OCI-LY1 (cell line): ENCODE measurements around the gene OPHN1.

Source experiments
- H2AFZ ChIP-seq: fragments of 200-600 bp; sonication (generic), shearing (Covaris generic); 2 replicates; pipeline ENCODE4 v1.6.0; 2014; ENCODE audit warnings: antibody characterized with exemption, mild to moderate bottlenecking, low read length
- H3F3A ChIP-seq: fragments of 200-600 bp; sonication (generic), shearing (Covaris generic); 2 replicates; pipeline ENCODE4 v1.6.0; 2014; ENCODE audit warnings: mild to moderate bottlenecking, antibody characterized with exemption, low read length, moderate library complexity; ENCODE audit not compliant: insufficient read depth
- H3K27ac ChIP-seq: fragments of 200-600 bp; sonication (generic); 2 replicates; pipeline ENCODE4 v1.5.1; 2014; ENCODE audit warnings: low read length, mixed run types, mild to moderate bottlenecking, low read depth; ENCODE audit not compliant: poor library complexity, severe bottlenecking
- H3K27me3 ChIP-seq: fragments of 200-600 bp; sonication (generic); 2 replicates; pipeline ENCODE4 v1.6.0; 2014; ENCODE audit warnings: antibody characterized with exemption, mild to moderate bottlenecking, low read length, moderate library complexity; ENCODE audit not compliant: insufficient read depth
- H3K36me3 ChIP-seq: fragments of 200-600 bp; sonication (generic); 2 replicates; pipeline ENCODE4 v1.6.1; 2014; ENCODE audit warnings: mild to moderate bottlenecking, antibody characterized with exemption, low read length, moderate library complexity, mixed read lengths; ENCODE audit not compliant: insufficient read depth
- H3K4me1 ChIP-seq: fragments of 200-600 bp; sonication (generic); 2 replicates; pipeline ENCODE4 v1.5.1; 2014; ENCODE audit warnings: mild to moderate bottlenecking, low read length, moderate library complexity; ENCODE audit not compliant: insufficient read depth, severe bottlenecking
- H3K4me2 ChIP-seq: fragments of 200-600 bp; sonication (generic), shearing (Covaris generic); 2 replicates; pipeline ENCODE4 v1.6.1; 2014; ENCODE audit warnings: low read length
- H3K4me3 ChIP-seq: fragments of 200-600 bp; sonication (generic); 2 replicates; pipeline ENCODE4 v1.5.1; 2014; ENCODE audit warnings: low read length, low read depth, mild to moderate bottlenecking, mixed read lengths; ENCODE audit not compliant: poor library complexity, severe bottlenecking
- H3K79me2 ChIP-seq: fragments of 200-600 bp; shearing (Covaris generic); 2 replicates; pipeline ENCODE4 v1.6.1; 2016; ENCODE audit warnings: mixed run types, low read length, mixed read lengths; ENCODE audit not compliant: insufficient read depth
- H3K9ac ChIP-seq: fragments of 200-600 bp; sonication (generic), shearing (Covaris generic); 2 replicates; pipeline ENCODE4 v1.6.1; 2014; ENCODE audit warnings: mild to moderate bottlenecking, low read length, mixed read lengths
- H3K9me2 ChIP-seq: fragments of 200-600 bp; sonication (generic), shearing (Covaris generic); 2 replicates; pipeline ENCODE4 v1.6.1; 2014; ENCODE audit warnings: low read depth, mild to moderate bottlenecking, low read length, mixed read lengths
- H3K9me3 ChIP-seq: fragments of 200-600 bp; shearing (Covaris generic); 2 replicates; pipeline ENCODE4 v1.6.1; 2014; ENCODE audit warnings: low read length, mixed read lengths
- H4K20me1 ChIP-seq: fragments of 200-600 bp; sonication (generic), shearing (Covaris generic); 2 replicates; pipeline ENCODE4 v1.6.0; 2016; ENCODE audit warnings: mild to moderate bottlenecking, low read length; ENCODE audit not compliant: insufficient read depth
- EZH2 ChIP-seq: fragments of 200-600 bp; sonication (generic), shearing (Covaris generic); IDR thresholded peaks from 2 replicates; pipeline ENCODE4 v1.8.0; 2017; ENCODE audit warnings: borderline replicate concordance, mixed run types, mild to moderate bottlenecking, antibody characterized with exemption, low read length, moderate library complexity, mixed read lengths
- TF ChIP-seq, protein P1 (sequence below): fragments of 200-600 bp; sonication (generic), shearing (Covaris generic); IDR thresholded peaks from 2 replicates; pipeline ENCODE4 v1.5.1; 2017; ENCODE audit warnings: mild to moderate bottlenecking, antibody characterized with exemption, low read length, moderate library complexity, mixed read lengths

The OPHN1 gene

DNA sequence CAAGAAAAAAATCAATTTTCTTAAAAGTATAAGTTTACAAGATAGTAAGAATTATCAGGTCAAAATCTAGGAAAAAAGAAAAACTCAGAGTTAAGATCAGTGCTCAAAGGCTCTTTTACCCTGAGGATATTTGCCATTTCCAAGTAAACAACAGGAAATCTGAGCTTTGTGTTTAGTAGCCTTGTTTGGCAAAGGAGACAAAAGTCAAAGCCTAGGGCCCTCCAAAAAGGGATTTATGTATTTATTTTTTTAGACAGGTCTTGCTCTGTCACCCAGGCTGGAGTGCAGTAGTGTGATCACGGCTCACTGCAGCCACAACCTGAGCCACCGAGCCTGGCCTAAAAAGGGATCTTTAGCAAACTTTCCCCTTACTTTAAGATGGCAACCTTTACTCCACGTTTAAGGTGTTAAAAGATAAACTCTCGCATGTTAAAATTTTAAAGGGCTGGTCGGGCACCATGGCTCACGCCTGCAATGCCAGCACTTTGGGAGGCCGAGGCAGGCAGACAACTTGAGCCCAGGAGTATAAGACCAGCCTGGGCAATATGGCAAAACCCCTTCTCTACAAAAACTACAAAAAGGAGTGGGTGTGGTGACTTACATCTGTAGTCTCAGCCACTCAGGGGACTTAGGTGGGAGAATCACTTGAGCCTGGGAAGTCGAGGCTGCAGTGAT is 21.3 kb upstream of the OPHN1 start:
- no peak for TF ChIP-seq EZH2
- TF ChIP-seq, protein P1, sequence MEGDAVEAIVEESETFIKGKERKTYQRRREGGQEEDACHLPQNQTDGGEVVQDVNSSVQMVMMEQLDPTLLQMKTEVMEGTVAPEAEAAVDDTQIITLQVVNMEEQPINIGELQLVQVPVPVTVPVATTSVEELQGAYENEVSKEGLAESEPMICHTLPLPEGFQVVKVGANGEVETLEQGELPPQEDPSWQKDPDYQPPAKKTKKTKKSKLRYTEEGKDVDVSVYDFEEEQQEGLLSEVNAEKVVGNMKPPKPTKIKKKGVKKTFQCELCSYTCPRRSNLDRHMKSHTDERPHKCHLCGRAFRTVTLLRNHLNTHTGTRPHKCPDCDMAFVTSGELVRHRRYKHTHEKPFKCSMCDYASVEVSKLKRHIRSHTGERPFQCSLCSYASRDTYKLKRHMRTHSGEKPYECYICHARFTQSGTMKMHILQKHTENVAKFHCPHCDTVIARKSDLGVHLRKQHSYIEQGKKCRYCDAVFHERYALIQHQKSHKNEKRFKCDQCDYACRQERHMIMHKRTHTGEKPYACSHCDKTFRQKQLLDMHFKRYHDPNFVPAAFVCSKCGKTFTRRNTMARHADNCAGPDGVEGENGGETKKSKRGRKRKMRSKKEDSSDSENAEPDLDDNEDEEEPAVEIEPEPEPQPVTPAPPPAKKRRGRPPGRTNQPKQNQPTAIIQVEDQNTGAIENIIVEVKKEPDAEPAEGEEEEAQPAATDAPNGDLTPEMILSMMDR = no peak
- Histone ChIP-seq H4K20me1 (no peaks in the 10 kb centered on the region), H3K4me3 (no peak overlapping the region), H3K79me2 (no peaks in the 10 kb centered on the region), H3K27ac (no peak overlapping the region), H3K9ac (no peak overlapping the region), H3K9me3 (no peaks in the 10 kb centered on the region), H3F3A (no peaks in the 10 kb centered on the region), H2AFZ (no peak overlapping the region), H3K4me1 (no peaks in the 10 kb centered on the region), H3K27me3 (no peaks in the 10 kb centered on the region), H3K36me3 (no peaks in the 10 kb centered on the region), H3K9me2 (no peaks in the 10 kb centered on the region), H3K4me2 (no peak overlapping the region)

DNA sequence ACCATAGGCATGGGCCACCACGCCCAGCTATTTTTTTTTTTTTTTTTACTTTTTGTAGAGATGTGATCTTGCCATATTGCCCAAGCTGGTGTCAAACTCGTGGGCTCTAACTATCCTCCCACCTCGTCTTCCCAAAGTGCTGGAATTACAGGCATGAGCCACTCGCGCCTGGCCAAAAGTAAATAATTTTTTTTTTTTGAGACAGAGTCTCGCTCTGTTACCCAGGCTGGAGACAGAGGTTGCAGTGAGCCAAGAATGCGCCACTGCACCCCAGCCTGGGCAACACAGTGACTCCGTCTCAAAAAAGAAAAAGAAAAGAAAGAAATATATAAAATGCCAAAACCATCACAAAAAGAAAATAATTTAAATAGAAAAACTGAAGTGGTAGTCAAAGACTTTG is 18.4 kb upstream of the OPHN1 start:
- Histone ChIP-seq H3K27ac (no peak overlapping the region), H3K4me2 (no peak overlapping the region), H3K27me3 (no peaks in the 10 kb centered on the region), H3F3A (no peaks in the 10 kb centered on the region), H3K9ac (no peak overlapping the region), H2AFZ (no peak overlapping the region), H3K4me3 (no peak overlapping the region), H3K4me1 (no peaks in the 10 kb centered on the region), H4K20me1 (no peaks in the 10 kb centered on the region), H3K9me3 (no peaks in the 10 kb centered on the region), H3K36me3 (no peaks in the 10 kb centered on the region), H3K9me2 (no peaks in the 10 kb centered on the region), H3K79me2 (no peaks in the 10 kb centered on the region)
- TF ChIP-seq EZH2 = no peak
- TF ChIP-seq, protein P1 = no peak

DNA sequence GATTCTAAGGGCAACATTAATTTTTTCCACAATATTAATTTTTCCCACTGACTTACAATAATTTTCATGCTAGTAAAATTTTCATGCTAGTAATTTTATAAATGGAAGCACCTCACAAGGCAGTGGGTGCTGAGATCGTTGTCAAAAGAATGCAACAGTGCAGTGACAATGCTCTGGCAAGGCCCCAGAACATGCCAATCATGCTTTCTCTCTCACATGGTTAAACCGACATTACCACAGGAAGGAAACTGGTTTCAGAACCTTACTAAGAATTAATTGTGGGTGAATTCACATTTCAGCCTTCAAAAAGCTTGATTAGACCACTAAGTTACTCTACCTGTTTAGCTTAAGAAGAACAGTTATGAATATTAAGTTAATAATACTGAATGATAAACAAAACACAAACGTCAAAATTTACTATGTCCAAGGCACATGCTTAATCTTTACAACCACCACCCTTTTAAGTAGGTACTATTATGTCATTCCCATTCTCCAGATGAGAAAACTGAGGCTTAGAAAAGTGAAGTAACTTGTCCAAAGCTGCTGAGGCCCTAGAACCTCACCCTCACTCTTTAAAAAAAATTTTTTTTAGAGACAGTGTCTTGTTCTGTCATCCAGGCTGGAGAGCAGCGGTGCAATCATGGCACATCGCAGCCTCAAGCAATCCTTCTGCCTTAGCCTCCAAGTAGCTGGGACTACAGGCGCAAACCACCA is 10.0 kb upstream of the OPHN1 start:
- no peaks in the 10 kb centered on the region for H3K9me2 ChIP-seq
- H2AFZ ChIP-seq = no peak overlapping the region
- H4K20me1 ChIP-seq = no peaks in the 10 kb centered on the region
- no peaks in the 10 kb centered on the region for H3K79me2 ChIP-seq
- H3K4me3 ChIP-seq = no peak overlapping the region
- no peaks in the 10 kb centered on the region for H3K36me3 ChIP-seq
- TF ChIP-seq, protein P1 = no peak
- no peak overlapping the region for H3K4me2 ChIP-seq
- no peaks in the 10 kb centered on the region for H3K4me1 ChIP-seq
- H3F3A ChIP-seq = no peaks in the 10 kb centered on the region
- no peaks in the 10 kb centered on the region for H3K9me3 ChIP-seq
- H3K9ac ChIP-seq = no peak overlapping the region
- no peak overlapping the region for H3K27ac ChIP-seq
- H3K27me3 ChIP-seq = no peaks in the 10 kb centered on the region
